G401 (cell line): ENCODE data around the gene CCDC149. TPM values are rescaled to one million over a fixed set of nuclear protein-coding genes. Genes with fewer than 3 reads are reported as not detected.

ENCODE experiments used
- DNase-seq: peaks from one replicate; pipeline ENCODE4 v3.0.0-alpha.2; 2015; ENCODE audit warnings: low spot score
- in situ Hi-C: cut with HindIII; loops from 2 replicates; pipeline ENCODE4 v1.10.0; 2016; ENCODE audit warnings: low sequenced_read_pairs, mixed read lengths
- total RNA-seq: library from RNA; depleted of rRNA; stranded (reverse); fragments of >200 nt; shearing (Covaris generic); gene quantifications from 2 replicates; pipeline ENCODE4 v1.2.3, GENCODE V29; 2014

Gene CCDC149
- total RNA-seq, 1 experiment from 2014 or later = not detected

DNA sequence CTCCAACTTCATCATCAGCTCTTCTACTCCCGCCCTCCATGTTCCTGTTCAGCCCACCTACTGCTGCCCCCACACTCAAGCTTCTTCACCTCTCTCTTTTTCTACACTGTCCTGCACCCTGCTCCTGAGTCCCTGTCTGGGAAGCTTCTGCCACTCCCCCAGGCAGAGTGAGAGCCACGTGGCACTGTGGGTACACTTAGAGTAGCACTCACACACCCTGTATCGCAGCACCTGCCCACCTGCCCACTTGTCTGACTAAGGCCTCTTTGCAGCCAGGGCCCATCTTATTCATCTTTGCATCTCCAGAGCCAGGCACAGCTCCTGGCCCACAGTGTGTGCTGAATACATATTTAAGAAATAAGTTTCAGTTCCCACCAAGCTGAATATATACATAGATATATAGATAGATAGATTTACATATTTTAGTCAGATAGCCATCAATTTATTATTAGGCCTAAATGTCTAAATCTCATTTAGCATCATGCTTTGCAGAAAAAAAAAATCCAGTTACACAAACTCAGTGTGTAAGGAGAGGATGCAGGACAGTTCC lies 24.9 kb downstream of the CCDC149 start:
- DNase-seq = no peak
- in situ Hi-C loops = loop anchor here (5.0 kb wide), 1 partner anchor 46 kb away; no protein-coding TSS in a partner anchor

DNA sequence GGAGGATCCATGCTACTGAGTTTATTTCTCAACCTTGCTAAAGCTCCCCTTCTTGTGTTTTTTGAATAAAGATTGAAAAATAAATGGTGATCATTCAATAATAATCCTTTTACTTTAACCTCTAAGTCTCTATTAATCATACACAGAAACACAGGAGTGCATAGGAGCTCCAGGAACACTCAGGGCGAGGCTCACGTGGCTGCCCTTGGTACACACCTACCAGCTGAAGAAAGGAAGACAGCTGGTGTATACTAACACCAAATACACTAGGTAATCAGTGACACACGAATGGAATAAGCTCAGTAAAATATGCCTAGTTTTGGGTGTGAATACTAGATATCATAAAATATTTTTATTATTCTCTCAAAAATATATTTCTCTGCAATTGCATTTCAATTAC lies 26.2 kb downstream of the CCDC149 start:
- in situ Hi-C loops = loop anchor here (5.0 kb wide), 1 partner anchor 44 kb away; no protein-coding TSS in a partner anchor
- DNase-seq = no peak

DNA sequence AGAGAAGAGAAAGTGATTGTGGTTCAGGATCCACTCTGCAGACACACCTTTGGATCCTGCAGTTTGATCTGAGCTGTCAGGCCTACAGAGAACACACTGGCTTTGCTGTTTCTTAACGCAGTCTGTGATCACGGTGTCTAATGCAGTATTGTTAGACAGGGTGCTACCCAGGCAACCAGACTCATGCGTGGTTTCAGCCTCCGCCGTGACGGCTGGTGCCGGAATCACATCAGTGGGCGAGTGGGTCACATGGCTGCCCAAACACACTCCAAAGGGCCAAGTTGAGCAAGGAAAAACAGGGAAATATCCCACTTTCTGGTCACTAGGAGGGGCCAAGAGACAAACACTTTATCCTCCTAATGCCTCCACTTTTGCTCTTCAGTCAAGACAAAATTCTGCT lies 27.5 kb downstream of the CCDC149 start:
- DNase-seq = no peak
- in situ Hi-C loops = loop anchor here (5.0 kb wide), 1 partner anchor 43 kb away; no protein-coding TSS in a partner anchor

DNA sequence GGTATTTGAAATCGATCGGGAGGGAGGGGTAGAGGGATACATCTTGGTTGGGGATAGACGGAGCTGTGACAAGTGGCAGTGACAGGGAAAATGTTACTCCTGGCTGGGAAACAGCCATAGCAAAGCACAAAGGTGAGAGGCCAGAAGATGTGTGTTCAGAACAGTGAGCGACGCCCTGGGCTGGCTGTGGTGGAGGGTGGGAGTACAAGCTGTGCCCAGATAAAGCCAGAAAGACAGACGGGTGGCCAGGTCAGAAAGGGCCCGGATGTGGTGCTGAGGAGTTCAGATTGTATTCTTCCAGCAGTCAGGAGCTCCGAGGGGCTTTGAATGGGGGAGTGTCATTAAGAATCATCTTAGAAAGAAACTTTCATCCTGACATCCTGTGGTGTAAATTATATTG lies 27.9 kb downstream of the CCDC149 start:
- no peak for DNase-seq
- in situ Hi-C loops = loop anchor here (5.0 kb wide), 1 partner anchor 43 kb away; no protein-coding TSS in a partner anchor

DNA sequence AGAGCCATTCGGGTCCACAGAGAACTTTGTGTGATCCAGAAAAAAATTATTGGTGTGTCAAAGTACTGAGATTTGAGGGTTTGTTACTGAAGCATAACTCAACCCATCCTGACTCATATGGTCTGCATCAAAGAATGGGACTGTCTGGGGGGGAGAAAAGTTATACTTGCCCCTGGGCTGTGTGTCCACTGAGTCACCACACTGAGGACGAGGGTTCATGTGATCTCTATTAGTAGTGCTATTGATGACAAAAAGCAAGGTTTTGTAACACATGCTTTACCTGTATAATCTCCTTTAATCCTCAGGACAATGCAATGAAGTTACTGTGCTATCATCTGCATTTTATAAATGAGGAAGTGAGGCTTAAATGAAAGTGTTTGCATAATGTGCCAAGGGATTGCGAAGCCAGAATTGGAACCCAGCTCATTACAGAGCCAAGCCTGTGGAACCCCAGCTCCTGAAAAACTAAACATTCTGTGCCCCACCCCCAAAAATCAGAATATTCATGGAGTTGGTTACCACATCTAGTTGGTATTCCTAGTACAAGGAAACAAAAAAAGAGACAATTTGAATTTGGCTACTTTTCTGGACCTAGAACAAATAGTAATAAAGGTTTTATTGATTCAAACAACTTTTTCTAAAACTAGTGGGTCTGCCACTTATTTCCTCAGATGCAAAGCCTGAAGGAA lies 31.2 kb downstream of the CCDC149 start:
- no peak for DNase-seq
- in situ Hi-C loops = no loop called here

DNA sequence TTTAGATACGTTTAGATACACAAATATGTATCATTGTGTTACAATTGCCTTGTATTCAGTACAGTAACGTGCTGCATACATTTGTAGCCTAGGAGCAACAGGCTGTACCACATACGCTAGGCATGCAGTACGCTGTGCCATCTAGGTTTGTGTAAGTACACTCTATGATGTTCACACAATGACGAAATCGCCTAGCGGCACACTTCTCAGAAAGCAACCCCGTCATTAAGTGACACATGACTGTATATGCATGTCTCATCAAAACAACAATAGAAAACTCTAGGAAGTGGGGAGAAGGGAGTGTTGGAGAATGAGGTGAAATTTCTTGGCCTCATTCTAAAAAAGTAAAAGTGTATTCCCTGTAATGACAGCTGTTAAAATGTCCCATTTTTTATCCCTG lies 32.7 kb downstream of the CCDC149 start:
- in situ Hi-C loops = no loop called here

DNA sequence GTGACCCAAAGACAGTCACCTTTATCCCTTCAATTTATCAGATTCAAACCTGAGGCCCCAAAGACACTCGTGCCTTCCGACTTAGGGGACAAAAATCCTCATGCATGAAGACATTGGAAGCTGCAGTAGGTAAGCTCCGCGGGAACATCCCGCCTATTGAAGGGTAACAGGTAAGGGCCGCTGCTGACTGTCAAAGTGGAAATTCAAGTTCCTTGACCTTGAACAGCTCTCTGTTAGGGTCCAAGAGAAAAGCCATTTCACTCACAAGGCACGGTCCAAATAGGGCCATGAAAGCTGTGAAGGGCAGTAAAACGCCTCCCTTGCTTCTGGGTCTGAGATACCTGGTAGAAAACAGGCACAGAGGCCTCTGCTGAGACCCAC lies 34.2 kb downstream of the CCDC149 start:
- no peak for DNase-seq

More for the DNA sequence above, 32.7 kb downstream of the CCDC149 start:
- no peak for DNase-seq

DNA sequence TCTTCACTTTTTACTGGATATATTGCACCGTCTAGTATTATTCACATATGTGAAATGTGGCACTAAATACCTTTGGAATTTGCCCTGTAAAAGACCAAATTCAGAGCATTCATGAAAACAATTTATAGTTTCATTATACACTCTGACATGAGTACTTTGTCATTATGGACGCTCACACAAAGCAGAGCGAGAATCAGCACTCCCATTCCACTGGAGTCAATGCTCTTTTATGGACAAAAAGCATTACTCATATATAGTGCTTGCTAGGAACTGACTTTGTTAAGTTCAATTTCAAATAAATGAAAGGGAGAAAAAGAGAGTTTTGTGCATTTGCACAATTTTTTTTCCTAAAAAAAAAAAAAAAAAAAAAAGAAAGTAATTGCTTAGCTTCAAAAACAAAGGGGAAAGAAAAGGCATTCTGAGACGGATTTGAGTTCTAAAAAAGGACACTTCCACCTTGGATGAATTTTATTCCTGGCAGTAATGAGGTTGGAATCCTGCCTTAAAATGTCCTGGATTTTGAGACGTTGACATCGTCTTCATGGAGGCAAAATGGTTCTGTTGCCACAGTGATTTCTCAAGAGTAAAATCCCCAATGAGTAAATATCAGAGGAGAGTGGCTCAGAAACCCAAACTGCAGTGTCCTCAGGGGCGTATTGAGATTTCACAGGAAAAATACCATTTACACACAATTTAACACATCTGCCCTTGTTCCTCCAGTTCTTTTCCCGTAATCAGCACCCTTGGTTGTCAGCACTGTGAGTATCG lies 34.8 kb downstream of the CCDC149 start:
- DNase-seq = no peak
- in situ Hi-C loops = no loop called here

More for the DNA sequence above, 34.2 kb downstream of the CCDC149 start:
- in situ Hi-C loops = no loop called here

DNA sequence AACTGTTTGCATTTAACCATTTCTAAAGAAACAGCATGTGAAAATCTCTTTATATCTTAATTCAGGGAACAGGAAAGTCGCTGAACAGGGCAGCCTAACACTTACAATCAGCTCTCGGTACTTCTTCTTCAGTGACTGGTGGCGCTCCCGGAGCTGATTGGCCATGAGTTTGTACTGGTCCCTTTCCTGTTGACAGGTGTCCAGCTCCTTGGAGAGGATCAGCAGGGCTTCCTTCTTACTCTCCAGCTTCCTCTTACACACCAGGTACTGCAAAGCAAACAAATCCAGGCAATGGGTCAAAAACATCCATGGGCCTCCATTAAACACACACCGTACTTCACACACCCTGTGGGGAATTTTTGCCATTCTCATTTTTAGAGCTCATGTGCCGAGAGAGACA lies 36.4 kb downstream of the CCDC149 start:
- no peak for DNase-seq
- in situ Hi-C loops = no loop called here

DNA sequence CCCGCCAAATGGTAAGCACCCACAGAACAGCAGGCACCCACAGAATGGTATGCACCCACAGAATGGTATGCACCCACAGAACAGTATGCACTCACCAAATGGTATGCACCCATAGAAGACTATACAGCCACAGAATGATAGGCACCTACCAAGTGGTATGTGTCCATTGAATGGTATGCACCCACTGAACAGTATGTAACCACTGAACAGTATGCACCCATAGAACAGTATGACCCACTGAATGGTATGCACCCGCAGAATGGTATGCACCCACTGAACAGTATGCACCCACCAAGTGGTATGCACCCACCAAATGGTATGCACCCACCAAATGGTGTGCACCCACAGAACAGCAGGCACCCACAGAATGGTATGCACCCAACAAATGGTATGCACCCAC lies 40.1 kb downstream of the CCDC149 start:
- no peak for DNase-seq
- in situ Hi-C loops = no loop called here

DNA sequence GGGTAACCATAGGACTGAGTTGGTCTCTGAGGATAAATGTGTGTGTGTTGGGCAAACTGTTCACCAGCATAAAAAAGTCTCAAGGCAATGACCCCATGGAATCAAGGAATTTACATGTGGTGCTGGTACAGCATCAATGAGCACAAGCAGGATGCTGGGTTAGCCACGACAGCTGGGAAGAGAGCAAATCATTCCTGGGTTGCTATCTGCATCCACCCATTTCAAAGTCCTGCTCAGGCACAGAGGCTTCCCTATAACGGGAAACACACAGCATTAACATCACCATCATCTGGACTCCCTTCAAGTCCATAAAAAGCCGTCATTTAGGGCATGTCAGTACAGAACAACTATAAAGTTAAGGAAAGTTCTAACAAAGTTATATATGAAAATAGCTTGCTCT lies 41.6 kb downstream of the CCDC149 start:
- no peak for DNase-seq
- in situ Hi-C loops = no loop called here

DNA sequence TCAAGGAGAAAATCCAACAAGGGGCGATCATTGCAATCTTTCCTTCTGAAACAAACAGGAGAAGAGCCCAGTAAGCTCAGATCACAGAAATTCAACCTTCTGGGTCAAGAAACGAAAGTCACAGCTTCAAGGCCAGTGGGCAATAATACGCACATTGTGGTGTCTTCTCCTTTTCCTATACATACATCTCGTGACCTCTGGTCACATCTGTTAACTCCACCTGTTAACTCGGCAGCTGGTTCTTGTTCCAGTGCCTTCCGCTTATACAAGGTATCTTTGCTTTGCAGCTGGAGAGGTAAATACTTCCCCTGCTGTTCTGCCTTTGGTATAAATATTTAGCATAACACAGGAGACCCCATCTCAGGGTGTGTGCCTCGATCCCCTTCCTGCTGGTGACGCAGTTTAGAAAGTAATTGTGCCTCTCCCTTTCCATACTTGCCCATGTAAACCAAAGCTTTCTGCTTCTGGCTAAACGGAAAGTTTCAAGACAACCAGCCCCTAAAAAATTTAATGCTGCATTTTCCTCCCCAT lies 45.0 kb downstream of the CCDC149 start:
- no peak for DNase-seq
- in situ Hi-C loops = no loop called here

DNA sequence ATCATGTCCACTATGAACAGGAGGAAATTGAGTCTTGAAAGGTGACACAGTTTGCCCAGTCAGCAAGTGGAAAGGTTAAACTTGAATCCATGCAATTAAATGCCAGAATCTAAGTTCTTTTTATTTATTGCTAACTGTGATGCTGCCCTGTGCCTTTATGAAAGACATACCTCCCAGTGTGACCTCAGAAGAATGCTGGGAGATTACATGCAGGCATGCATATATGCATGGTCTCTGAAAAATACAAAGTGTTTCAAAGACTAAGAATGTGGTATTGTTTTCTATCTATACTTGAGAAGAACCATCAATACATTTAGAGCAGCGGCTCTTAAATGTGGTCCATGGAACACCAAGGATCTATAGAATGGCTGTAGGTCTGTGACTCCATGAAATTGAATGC lies 45.6 kb downstream of the CCDC149 start:
- DNase-seq = no peak
- in situ Hi-C loops = no loop called here

DNA sequence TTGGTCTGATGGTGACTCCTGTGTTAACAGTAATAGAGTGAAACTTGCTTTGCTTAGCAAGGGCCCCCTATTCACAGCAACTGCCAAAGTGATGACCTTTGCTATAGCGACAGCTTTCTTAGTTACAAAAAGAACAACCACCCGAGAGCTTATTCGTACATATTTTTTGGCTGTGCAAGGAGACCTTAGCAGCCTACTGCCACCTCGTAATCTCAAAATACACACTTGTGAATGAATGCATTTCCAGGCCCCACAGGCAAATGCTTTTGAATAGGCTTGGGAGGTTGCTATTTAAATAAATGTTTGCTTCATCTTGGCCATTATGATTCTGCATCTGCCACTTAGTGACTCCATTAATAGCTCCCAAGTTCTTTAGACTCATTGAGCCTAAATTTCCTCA lies 47.4 kb downstream of the CCDC149 start:
- DNase-seq = no peak
- in situ Hi-C loops = no loop called here

DNA sequence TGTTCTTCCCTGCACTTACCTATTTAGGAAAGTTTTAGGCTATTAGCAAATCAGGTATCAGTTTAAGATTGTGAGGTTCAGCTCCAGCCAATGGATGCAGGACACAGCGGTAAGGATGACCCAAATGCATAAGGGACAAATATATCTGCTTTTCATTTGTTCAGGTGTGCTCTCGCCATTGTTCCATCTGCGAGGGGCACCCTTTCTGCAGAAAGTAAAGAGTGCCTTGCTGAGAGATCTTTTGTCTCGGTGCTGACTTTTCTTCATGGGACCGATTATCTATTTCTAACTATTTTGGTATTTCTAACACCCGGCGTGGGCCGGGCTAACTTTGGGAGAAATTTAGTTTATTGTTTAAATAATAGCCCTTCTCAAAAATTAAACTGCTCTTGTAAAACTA lies 49.0 kb downstream of the CCDC149 start:
- DNase-seq = no peak

DNA sequence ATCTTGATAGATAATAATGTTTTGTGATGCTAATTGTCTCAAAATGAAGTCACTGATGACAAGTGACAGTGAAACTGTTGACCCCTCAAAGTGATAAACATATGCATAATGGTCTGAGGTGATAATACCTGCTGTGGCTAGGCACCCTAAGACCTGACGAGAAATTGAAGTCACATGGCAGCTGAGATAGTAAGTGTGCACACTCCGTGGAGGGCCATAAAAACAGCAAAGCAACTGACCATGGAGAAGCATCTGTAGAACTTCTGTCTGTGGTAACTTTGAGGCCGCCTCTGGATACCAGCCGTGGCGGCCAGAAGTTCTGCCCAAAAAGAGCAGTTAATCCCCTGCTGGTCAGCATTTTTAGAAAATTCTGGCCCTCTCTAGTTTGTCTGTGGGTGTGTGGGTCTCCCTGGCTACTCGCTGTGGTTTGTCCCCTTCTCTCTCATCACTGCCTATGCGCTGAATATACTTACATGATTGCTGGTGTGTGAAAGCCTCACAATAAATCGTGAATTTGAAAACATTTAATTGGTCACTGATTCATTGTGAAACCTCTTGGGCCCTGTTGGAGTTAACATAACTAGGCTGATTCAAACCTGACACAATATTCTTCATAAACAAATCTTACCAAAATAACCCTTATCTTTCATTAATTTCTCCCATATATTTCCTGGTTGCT lies 50.6 kb downstream of the CCDC149 start:
- no peak for DNase-seq
- in situ Hi-C loops = no loop called here

More for the DNA sequence above, 49.0 kb downstream of the CCDC149 start:
- in situ Hi-C loops = no loop called here

DNA sequence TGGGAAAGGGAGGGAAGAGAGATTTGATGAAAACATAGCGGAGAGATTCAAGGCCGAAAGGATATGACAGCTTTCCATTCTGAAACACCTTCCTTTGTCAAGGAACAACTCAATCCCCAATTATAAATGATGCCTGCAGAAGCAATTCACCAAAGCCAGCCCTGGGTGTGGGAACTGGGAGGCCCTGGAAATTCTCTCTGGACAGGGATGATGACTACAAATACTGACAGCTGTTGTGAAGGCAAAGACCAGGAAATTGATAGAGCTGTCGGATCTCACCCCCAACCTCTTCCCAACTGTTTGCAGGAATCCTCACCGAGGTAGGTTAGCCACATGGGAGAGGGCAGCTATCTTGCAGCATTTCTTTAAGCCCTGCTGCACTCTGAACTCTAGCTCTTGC lies 54.3 kb downstream of the CCDC149 start:
- in situ Hi-C loops = no loop called here
- DNase-seq = no peak

DNA sequence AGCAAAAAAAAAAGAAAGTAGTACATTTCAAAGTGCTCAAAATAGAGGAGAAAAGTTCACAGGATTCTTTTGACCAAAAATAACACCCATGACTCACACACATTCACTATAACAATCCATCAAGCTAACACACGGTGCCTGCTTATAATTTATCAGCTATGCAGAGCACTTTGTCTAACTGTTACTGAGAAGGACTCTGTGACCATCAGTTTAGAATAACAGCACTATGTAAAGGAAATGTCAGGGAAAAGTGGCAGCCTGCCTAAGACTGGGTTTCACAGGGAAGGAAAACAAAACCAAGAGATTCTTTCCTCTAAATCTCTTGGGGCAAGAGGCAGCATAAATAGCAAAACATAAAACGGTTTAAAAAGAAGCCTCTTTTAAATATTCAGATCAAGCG lies 54.8 kb downstream of the CCDC149 start:
- DNase-seq = no peak
- in situ Hi-C loops = no loop called here

DNA sequence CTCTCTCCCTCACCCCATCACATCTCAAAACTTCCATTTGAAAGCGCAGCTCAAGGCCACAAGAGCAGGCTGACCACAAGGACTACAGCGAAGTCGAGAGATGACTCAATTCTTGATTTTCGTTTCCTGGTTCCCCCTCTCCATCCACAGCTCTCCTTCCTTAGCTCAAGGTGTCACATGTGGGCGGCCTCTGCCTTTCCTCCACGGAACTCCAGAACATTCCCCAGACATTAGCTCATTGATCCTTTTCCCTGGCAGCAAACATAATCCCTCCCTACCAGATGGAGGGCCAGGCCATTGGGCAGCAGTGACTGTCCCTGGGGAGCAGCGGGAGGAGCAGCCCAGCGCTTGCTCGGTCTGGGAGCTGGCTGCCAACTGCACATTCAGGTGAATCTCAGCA lies 56.3 kb downstream of the CCDC149 start:
- in situ Hi-C loops = no loop called here

DNA sequence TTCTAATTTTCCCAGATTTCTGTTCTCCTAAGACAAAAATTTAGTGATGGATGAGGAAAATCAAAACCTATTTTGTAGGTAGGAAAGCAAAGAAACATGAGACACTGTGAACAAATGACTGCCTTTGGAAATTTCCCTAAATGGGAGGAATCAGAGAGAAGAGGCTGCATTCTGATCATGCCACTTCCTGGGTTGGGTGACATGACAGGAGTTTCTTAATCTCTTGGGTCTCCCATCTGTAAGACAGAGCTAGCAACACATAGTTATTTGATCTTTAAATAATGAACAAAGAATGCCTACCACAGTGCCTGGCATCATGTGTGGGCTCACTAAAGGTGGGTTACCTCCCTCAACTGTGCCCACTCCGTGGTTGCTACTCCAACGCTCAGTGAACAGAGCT lies 57.1 kb downstream of the CCDC149 start:
- no peak for DNase-seq
- in situ Hi-C loops = no loop called here

More for the DNA sequence above, 56.3 kb downstream of the CCDC149 start:
- no peak for DNase-seq
